B cell (primary cell): ENCODE data around the gene ST8SIA3. TPM values are rescaled to one million over a fixed set of nuclear protein-coding genes. Genes with fewer than 3 reads are reported as not detected.
"Not testable (repeated sequence)": the region's sequence is repeated elsewhere in the genome, so short reads cannot be mapped to it uniquely, and the experiment has no call there.

Source experiments
- ATAC-seq: fragments of 200-7000 bp; cut with Tn5 transposase; one replicate; pipeline ENCODE4 v1.10.0; 2021; ENCODE audit warnings: low read depth, mild to moderate bottlenecking, moderate number of reproducible peaks, moderate library complexity
- CTCF ChIA-PET: fragments of 350-600 bp; sonication (Branson Sonifier 250); formaldehyde crosslinking; loops from one replicate; lab custom pipeline; 2021; ENCODE audit warnings: antibody characterized with exemption, inconsistent platforms; lab: Charles Lee
- POLR2A ChIA-PET: fragments of 350-600 bp; sonication (Branson Sonifier 250); formaldehyde crosslinking; loops from one replicate; lab custom pipeline; 2021; ENCODE audit warnings: antibody characterized with exemption; lab: Charles Lee
- DNase-seq: peaks from one replicate; pipeline ENCODE4 v3.0.0; 2013
- H2AFZ ChIP-seq: 2 replicates; pipeline ENCODE4 v1.6.1; 2012; ENCODE audit warnings: mild to moderate bottlenecking, low read depth, low read length; ENCODE audit not compliant: insufficient read depth, poor library complexity, severe bottlenecking
- H3K27ac ChIP-seq, 2 donors: 1 replicate in 1 of 2; 2 replicates in 1 of 2; pipeline ENCODE4 v1.5.1; 2012 to 2013; ENCODE audit warnings: low read length in 2 of 2, mild to moderate bottlenecking in 2 of 2, moderate library complexity in 1 of 2
- H3K27me3 ChIP-seq, 4 experiments: fragments of 200-600 bp in 1 of 4; sonication (generic) in 1 of 4; replicated peaks in 1 of 4; 1 replicate in 2 of 4; 2 replicates in 2 of 4; pipeline versions ENCODE4 v1.6.1 to v1.7.0; 2013 to 2016; ENCODE audit warnings: low read length in 3 of 4, mild to moderate bottlenecking in 2 of 4, mixed read lengths in 1 of 4, moderate library complexity in 1 of 4; ENCODE audit not compliant: insufficient read depth in 4 of 4, control insufficient read depth in 3 of 4; ENCODE audit errors: control extremely low read depth in 1 of 4
- H3K36me3 ChIP-seq, 2 experiments: replicated peaks in 1 of 2; 1 replicate in 1 of 2; 2 replicates in 1 of 2; pipeline versions ENCODE4 v1.6.1 to v1.7.1; 2013; ENCODE audit warnings: low read length in 1 of 2; ENCODE audit not compliant: insufficient read depth in 2 of 2, control insufficient read depth in 1 of 2; ENCODE audit errors: control extremely low read depth in 1 of 2, extremely low read depth in 1 of 2
- H3K4me1 ChIP-seq, 2 donors: fragments of 200-600 bp in 1 of 2; sonication (generic) in 1 of 2; 1 replicate in 1 of 2; 2 replicates in 1 of 2; pipeline versions ENCODE4 v1.5.1 to v1.6.1; 2013 to 2017; ENCODE audit warnings: low read length in 2 of 2; ENCODE audit not compliant: control insufficient read depth in 2 of 2, insufficient read depth in 2 of 2
- H3K4me2 ChIP-seq: replicated peaks from 2 replicates; pipeline ENCODE3; 2012; ENCODE audit warnings: mild to moderate bottlenecking, low read depth, low read length; ENCODE audit not compliant: poor library complexity, severe bottlenecking
- H3K4me3 ChIP-seq, 5 experiments: fragments of 200-600 bp in 1 of 5; sonication (generic) in 1 of 5; 1 replicate in 3 of 5; 2 replicates in 2 of 5; pipeline versions ENCODE4 v1.5.1 to v1.7.0; 2011 to 2016; ENCODE audit warnings: low read length in 4 of 5, mild to moderate bottlenecking in 4 of 5, low read depth in 2 of 5, control low read depth in 1 of 5, moderate library complexity in 1 of 5; ENCODE audit not compliant: insufficient read depth in 1 of 5; ENCODE audit errors: control extremely low read depth in 1 of 5, extremely low read depth in 1 of 5
- H3K79me2 ChIP-seq: fragments of 200-600 bp; sonication (generic); one replicate; pipeline ENCODE4 v1.6.0; 2016; ENCODE audit warnings: low read length; ENCODE audit not compliant: control insufficient read depth, insufficient read depth
- H3K9ac ChIP-seq: fragments of 200-600 bp; sonication (generic); 2 replicates; pipeline ENCODE4 v1.6.1; 2017; ENCODE audit warnings: mild to moderate bottlenecking, low read length, moderate library complexity
- H3K9me3 ChIP-seq, 3 donors: one replicate each; pipeline versions ENCODE4 v1.6.1 to v1.7.1; 2013; ENCODE audit warnings: low read length in 2 of 3; ENCODE audit not compliant: control insufficient read depth in 2 of 3, insufficient read depth in 1 of 3; ENCODE audit errors: control extremely low read depth in 1 of 3
- H4K20me1 ChIP-seq: 2 replicates; pipeline ENCODE4 v1.6.0; 2012; ENCODE audit warnings: mild to moderate bottlenecking, low read length; ENCODE audit not compliant: insufficient read depth, control insufficient read depth, poor library complexity, severe bottlenecking
- H3K27ac Mint-ChIP-seq: one replicate; pipeline ENCODE4 v1.8.0; 2021; ENCODE audit warnings: mixed read lengths
- H3K27me3 Mint-ChIP-seq: one replicate; pipeline ENCODE4 v1.8.0; 2021; ENCODE audit warnings: mixed read lengths
- H3K4me1 Mint-ChIP-seq: one replicate; pipeline ENCODE4 v1.8.0; 2021; ENCODE audit warnings: mixed read lengths
- H3K4me3 Mint-ChIP-seq: one replicate; pipeline ENCODE4 v1.8.0; 2021; ENCODE audit warnings: mixed read lengths
- H3K9me3 Mint-ChIP-seq: one replicate; pipeline ENCODE4 v1.8.0; 2022; ENCODE audit warnings: mixed read lengths; ENCODE audit not compliant: insufficient read depth
- EZH2 ChIP-seq: IDR thresholded peaks from 2 replicates; pipeline ENCODE4 v1.6.1; 2012; ENCODE audit warnings: borderline replicate concordance, low read depth, mild to moderate bottlenecking, moderate library complexity, low read length; ENCODE audit not compliant: insufficient read depth, poor library complexity, severe bottlenecking
- WGBS: methylation state at CpG from one replicate; pipeline ENCODE4 v1.1.5; 2013; ENCODE audit warnings: missing lambda C conversion rate; ENCODE audit not compliant: insufficient coverage; 5-methylcytosine and 5-hydroxymethylcytosine counted together
- intact Hi-C: fragments of 100-400 bp; cut with micrococcal nuclease; formaldehyde crosslinking; loops from one replicate; pipeline ENCODE4 v1.10.0; 2022
- polyA plus RNA-seq: library from polyadenylated mRNA; depleted of rRNA; stranded (reverse); fragments of >200 nt; gene quantifications from 2 replicates; pipeline ENCODE4 v1.2.3, GENCODE V29; 2012
- total RNA-seq, 2 donors: library from RNA; stranded (reverse); fragments of 120-200 nt in 1 of 2; gene quantifications; 1 replicate in 1 of 2; 2 replicates in 1 of 2; pipeline versions ENCODE4 v1.2.3 to v1.2.4, GENCODE V29; 2013 to 2022
- TF ChIP-seq, protein P1 (sequence below): fragments of 200-600 bp; IDR thresholded peaks from one replicate; pipeline ENCODE4 v1.8.0; 2022; ENCODE audit warnings: antibody characterized with exemption, mild to moderate bottlenecking

ST8SIA3 gene
- total and polyA plus RNA-seq, 2 donors (not counting 1 experiment from before 2014, with no cell fraction given), result not detected

- CTCF ChIA-PET, H3K27me3 Mint-ChIP-seq, H3K4me2 ChIP-seq, H3K27me3 ChIP-seq, H3K4me3 ChIP-seq, H4K20me1 ChIP-seq, H3K27ac ChIP-seq, H3K79me2 ChIP-seq, H3K9ac ChIP-seq, DNase-seq, H3K27ac Mint-ChIP-seq, H3K4me1 ChIP-seq, ATAC-seq, H3K4me3 Mint-ChIP-seq, POLR2A ChIA-PET, intact Hi-C loops, H3K9me3 ChIP-seq, H3K4me1 Mint-ChIP-seq, H3K36me3 ChIP-seq, H2AFZ ChIP-seq: not testable (repeated sequence)
- H3K9me3 Mint-ChIP-seq, result peaks cover 12% of the 10 kb centered on the region
- WGBS, result no CpG with 5 or more reads among the region's 7 CpGs
Observed at GRCh38 chr18:57396831-57397230, 44.5 kb downstream of the ST8SIA3 start.

GRCh38 chr18:57397440-57398132, 45.2 kb downstream of the ST8SIA3 start:
- H3K27ac ChIP-seq, result no peak overlapping the region
- H3K36me3 ChIP-seq, result no peaks in the 10 kb centered on the region
- H3K4me1 Mint-ChIP-seq, result no peaks in the 10 kb centered on the region
- peaks cover 7% of the 10 kb centered on the region for H3K27me3 Mint-ChIP-seq
- no peaks in the 10 kb centered on the region for H4K20me1 ChIP-seq
- 44% methylated on average over 1 of the region's 2 CpGs for WGBS
- intact Hi-C loops, result no loop called here
- no peaks in the 10 kb centered on the region for H3K4me1 ChIP-seq
- H3K4me3 Mint-ChIP-seq, result no peak overlapping the region
- H2AFZ ChIP-seq, result no peak overlapping the region
- H3K4me2 ChIP-seq, result no peak overlapping the region
- no peak overlapping the region for H3K9ac ChIP-seq
- peaks cover 0 to 2% (median 0%) of the 10 kb centered on the region in 4 experiments for H3K27me3 ChIP-seq
- no peak for TF ChIP-seq EZH2
- TF ChIP-seq, protein P1, sequence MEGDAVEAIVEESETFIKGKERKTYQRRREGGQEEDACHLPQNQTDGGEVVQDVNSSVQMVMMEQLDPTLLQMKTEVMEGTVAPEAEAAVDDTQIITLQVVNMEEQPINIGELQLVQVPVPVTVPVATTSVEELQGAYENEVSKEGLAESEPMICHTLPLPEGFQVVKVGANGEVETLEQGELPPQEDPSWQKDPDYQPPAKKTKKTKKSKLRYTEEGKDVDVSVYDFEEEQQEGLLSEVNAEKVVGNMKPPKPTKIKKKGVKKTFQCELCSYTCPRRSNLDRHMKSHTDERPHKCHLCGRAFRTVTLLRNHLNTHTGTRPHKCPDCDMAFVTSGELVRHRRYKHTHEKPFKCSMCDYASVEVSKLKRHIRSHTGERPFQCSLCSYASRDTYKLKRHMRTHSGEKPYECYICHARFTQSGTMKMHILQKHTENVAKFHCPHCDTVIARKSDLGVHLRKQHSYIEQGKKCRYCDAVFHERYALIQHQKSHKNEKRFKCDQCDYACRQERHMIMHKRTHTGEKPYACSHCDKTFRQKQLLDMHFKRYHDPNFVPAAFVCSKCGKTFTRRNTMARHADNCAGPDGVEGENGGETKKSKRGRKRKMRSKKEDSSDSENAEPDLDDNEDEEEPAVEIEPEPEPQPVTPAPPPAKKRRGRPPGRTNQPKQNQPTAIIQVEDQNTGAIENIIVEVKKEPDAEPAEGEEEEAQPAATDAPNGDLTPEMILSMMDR, result no peak
- H3K79me2 ChIP-seq, result no peaks in the 10 kb centered on the region
- no peak overlapping the region for H3K27ac Mint-ChIP-seq
- no peak for DNase-seq
- H3K9me3 ChIP-seq, result no peaks in the 10 kb centered on the region
- ChIA-PET CTCF (no interaction called here), POLR2A (no interaction called here)
- no peak overlapping the region for H3K4me3 ChIP-seq
- no peak for ATAC-seq
- H3K9me3 Mint-ChIP-seq, result peaks cover 12% of the 10 kb centered on the region
